ENCODE results near the gene PSPH. TPM values are rescaled to one million over a fixed set of nuclear protein-coding genes. Genes with fewer than 3 reads are reported as not detected.

Gene PSPH
- total and polyA plus RNA-seq, 2 donors (not counting 1 experiment from before 2014, with no cell fraction given): 2.0 to 6.2 TPM

- peaks cover 25% of the 10 kb centered on the region for H4K20me1 ChIP-seq (ENCODE audit: control insufficient read depth, insufficient read depth, low read length, poor library complexity, severe bottlenecking)
- DNase-seq (no peak), ATAC-seq (ENCODE audit: low read depth) (no peak)
- Mint-ChIP-seq H3K4me3 (no peak overlapping the region), H3K9me3 (ENCODE audit: insufficient read depth) (no peaks in the 10 kb centered on the region), H3K4me1 (peaks cover 50% of the 10 kb centered on the region), H3K27me3 (no peaks in the 10 kb centered on the region), H3K27ac (no peak overlapping the region)
- H2AFZ ChIP-seq (ENCODE audit: insufficient read depth, low read depth, low read length, poor library complexity, severe bottlenecking): no peak overlapping the region
- H3K9me3 ChIP-seq (ENCODE audit: control extremely low read depth in 1 of 3, control insufficient read depth in 2 of 3, insufficient read depth in 1 of 3, low read length in 2 of 3): no peaks in the 10 kb centered on the region
- no peak overlapping the region for H3K4me3 ChIP-seq (ENCODE audit: control extremely low read depth in 1 of 5, extremely low read depth in 1 of 5, insufficient read depth in 1 of 5, low read depth in 2 of 5, low read length in 4 of 5)
- no peak for TF ChIP-seq EZH2 (IDR thresholded peaks at IDR 0.05; ENCODE audit: borderline replicate concordance, insufficient read depth, low read depth, low read length, poor library complexity, severe bottlenecking)
- TF ChIP-seq CTCF (IDR thresholded peaks at IDR 0.05): no peak
- H3K79me2 ChIP-seq (ENCODE audit: control insufficient read depth, insufficient read depth, low read length): peaks cover 65% of the 10 kb centered on the region
- intact Hi-C loops (cut with micrococcal nuclease): no loop called here
- H3K4me2 ChIP-seq (replicated peaks; ENCODE audit: low read depth, low read length, poor library complexity, severe bottlenecking): no peak overlapping the region
- H3K27ac ChIP-seq (ENCODE audit: low read length in 2 of 2): no peak overlapping the region
- 83% methylated on average over 6 of the region's 6 CpGs for WGBS (ENCODE audit: insufficient coverage)
- H3K36me3 ChIP-seq (replicated peaks in 1 of 2; ENCODE audit: control extremely low read depth in 1 of 2, control insufficient read depth in 1 of 2, extremely low read depth in 1 of 2, insufficient read depth in 2 of 2, low read length in 1 of 2): peaks cover 2 to 3% of the 10 kb centered on the region in 2 experiments
- H3K9ac ChIP-seq (ENCODE audit: low read length): no peak overlapping the region
- H3K27me3 ChIP-seq (replicated peaks in 1 of 4; ENCODE audit: control extremely low read depth in 1 of 4, control insufficient read depth in 3 of 4, insufficient read depth in 4 of 4, low read length in 3 of 4): no peaks in the 10 kb centered on the region
- CTCF ChIA-PET: interaction anchor here (1.2 to 1.7 kb wide), 2 partner anchors 107 to 325 kb away, joined by 3 read pairs; no protein-coding TSS in a partner anchor
- peaks cover 8 to 16% of the 10 kb centered on the region in 2 donors for H3K4me1 ChIP-seq (ENCODE audit: control insufficient read depth in 2 of 2, insufficient read depth in 2 of 2, low read length in 2 of 2)
- POLR2A ChIA-PET: no interaction called here
Observed at GRCh38 chr7:55966851-55967250, 84.4 kb downstream of the PSPH start.

- Histone ChIP-seq H3K79me2 (ENCODE audit: control insufficient read depth, insufficient read depth, low read length) (peaks cover 66% of the 10 kb centered on the region), H3K4me3 (ENCODE audit: control extremely low read depth in 1 of 5, extremely low read depth in 1 of 5, insufficient read depth in 1 of 5, low read depth in 2 of 5, low read length in 4 of 5) (no peak overlapping the region), H3K4me1 (ENCODE audit: control insufficient read depth in 2 of 2, insufficient read depth in 2 of 2, low read length in 2 of 2) (peaks cover 8 to 16% of the 10 kb centered on the region in 2 donors), H3K9ac (ENCODE audit: low read length) (no peak overlapping the region), H2AFZ (ENCODE audit: insufficient read depth, low read depth, low read length, poor library complexity, severe bottlenecking) (no peak overlapping the region), H3K27me3 (replicated peaks in 1 of 4; ENCODE audit: control extremely low read depth in 1 of 4, control insufficient read depth in 3 of 4, insufficient read depth in 4 of 4, low read length in 3 of 4) (no peaks in the 10 kb centered on the region), H3K4me2 (replicated peaks; ENCODE audit: low read depth, low read length, poor library complexity, severe bottlenecking) (no peak overlapping the region), H3K9me3 (ENCODE audit: control extremely low read depth in 1 of 3, control insufficient read depth in 2 of 3, insufficient read depth in 1 of 3, low read length in 2 of 3) (no peaks in the 10 kb centered on the region), H3K27ac (ENCODE audit: low read length in 2 of 2) (peak overlapping the region in 1 of 2 donors; percentile 40), H3K36me3 (replicated peaks in 1 of 2; ENCODE audit: control extremely low read depth in 1 of 2, control insufficient read depth in 1 of 2, extremely low read depth in 1 of 2, insufficient read depth in 2 of 2, low read length in 1 of 2) (peaks cover 2 to 3% of the 10 kb centered on the region in 2 experiments), H4K20me1 (ENCODE audit: control insufficient read depth, insufficient read depth, low read length, poor library complexity, severe bottlenecking) (peaks cover 19% of the 10 kb centered on the region)
- 100% methylated on average over 11 of the region's 13 CpGs for WGBS (ENCODE audit: insufficient coverage)
- Mint-ChIP-seq H3K9me3 (ENCODE audit: insufficient read depth) (no peaks in the 10 kb centered on the region), H3K27me3 (no peaks in the 10 kb centered on the region), H3K4me3 (peak overlapping the region; percentile 59), H3K27ac (peak overlapping the region; percentile 5), H3K4me1 (peaks cover 45% of the 10 kb centered on the region)
- POLR2A ChIA-PET: interaction anchor here (0.9 kb wide), 1 partner anchor 142 kb away, joined by 4 read pairs; no protein-coding TSS in a partner anchor
- intact Hi-C loops (cut with micrococcal nuclease): loop anchor here (2.0 kb wide), 2 partner anchors 79 to 1207 kb away; partner anchors contain the start of genes SEC61G and ZNF713
- CTCF ChIA-PET: no interaction called here
- TF ChIP-seq EZH2 (IDR thresholded peaks at IDR 0.05; ENCODE audit: borderline replicate concordance, insufficient read depth, low read depth, low read length, poor library complexity, severe bottlenecking) (no peak), CTCF (IDR thresholded peaks at IDR 0.05) (no peak)
- DNase-seq (no peak), ATAC-seq (ENCODE audit: low read depth) (no peak)
Observed at GRCh38 chr7:55965805-55966421, 85.3 kb downstream of the PSPH start.
